ENCODE results near the gene CTTNBP2NL. TPM values are rescaled to one million over a fixed set of nuclear protein-coding genes. Genes with fewer than 3 reads are reported as not detected.

The CTTNBP2NL gene
- total RNA-seq, 1 donor from 2014 or later, result 39.0 TPM

GRCh38 chr1:112380356-112380755 is 15.7 kb upstream of the CTTNBP2NL start:
- Mint-ChIP-seq H3K4me3 (no peak overlapping the region), H3K27me3 (ENCODE audit: low read depth) (peaks cover 63% of the 10 kb centered on the region), H3K36me3 (ENCODE audit: low read depth) (no peaks in the 10 kb centered on the region), H3K9me3 (peaks cover 3% of the 10 kb centered on the region), H3K27ac (ENCODE audit: unreplicated experiment) (no peak overlapping the region), H3K4me1 (no peaks in the 10 kb centered on the region)
- DNase-seq (ENCODE audit: low read depth, low spot score), result no peak
- no peak for TF ChIP-seq CTCF (conservative IDR thresholded peaks at IDR 0.05)

- H3K4me1 Mint-ChIP-seq, result no peaks in the 10 kb centered on the region
- H3K27ac Mint-ChIP-seq (ENCODE audit: unreplicated experiment), result no peak overlapping the region
- peaks cover 3% of the 10 kb centered on the region for H3K9me3 Mint-ChIP-seq
- H3K4me3 Mint-ChIP-seq, result no peak overlapping the region
- DNase-seq (ENCODE audit: low read depth, low spot score), result no peak
- no peak for TF ChIP-seq CTCF (conservative IDR thresholded peaks at IDR 0.05)
- peaks cover 54% of the 10 kb centered on the region for H3K27me3 Mint-ChIP-seq (ENCODE audit: low read depth)
- H3K36me3 Mint-ChIP-seq (ENCODE audit: low read depth), result no peaks in the 10 kb centered on the region
Observed at GRCh38 chr1:112381324-112382076, 14.5 kb upstream of the CTTNBP2NL start.

GRCh38 chr1:112383759-112384370 is 12.1 kb upstream of the CTTNBP2NL start:
- H3K27ac Mint-ChIP-seq (ENCODE audit: unreplicated experiment), result no peak overlapping the region
- H3K4me3 Mint-ChIP-seq, result no peak overlapping the region
- H3K4me1 Mint-ChIP-seq, result peaks cover 8% of the 10 kb centered on the region
- H3K36me3 Mint-ChIP-seq (ENCODE audit: low read depth), result no peaks in the 10 kb centered on the region
- no peak for TF ChIP-seq CTCF (conservative IDR thresholded peaks at IDR 0.05)
- H3K27me3 Mint-ChIP-seq (ENCODE audit: low read depth), result peaks cover 52% of the 10 kb centered on the region
- H3K9me3 Mint-ChIP-seq, result no peaks in the 10 kb centered on the region
- DNase-seq (ENCODE audit: low read depth, low spot score), result no peak

GRCh38 chr1:112386024-112386723 is 9.8 kb upstream of the CTTNBP2NL start:
- DNase-seq (ENCODE audit: low read depth, low spot score), result no peak
- H3K27ac Mint-ChIP-seq (ENCODE audit: unreplicated experiment), result no peak overlapping the region
- no peaks in the 10 kb centered on the region for H3K36me3 Mint-ChIP-seq (ENCODE audit: low read depth)
- no peak for TF ChIP-seq CTCF (conservative IDR thresholded peaks at IDR 0.05)
- peaks cover 15% of the 10 kb centered on the region for H3K4me1 Mint-ChIP-seq
- no peaks in the 10 kb centered on the region for H3K9me3 Mint-ChIP-seq
- no peak overlapping the region for H3K4me3 Mint-ChIP-seq
- peaks cover 43% of the 10 kb centered on the region for H3K27me3 Mint-ChIP-seq (ENCODE audit: low read depth)

GRCh38 chr1:112386731-112387346 is 9.2 kb upstream of the CTTNBP2NL start:
- no peak overlapping the region for H3K27ac Mint-ChIP-seq (ENCODE audit: unreplicated experiment)
- no peak for TF ChIP-seq CTCF (conservative IDR thresholded peaks at IDR 0.05)
- H3K36me3 Mint-ChIP-seq (ENCODE audit: low read depth), result no peaks in the 10 kb centered on the region
- no peaks in the 10 kb centered on the region for H3K9me3 Mint-ChIP-seq
- H3K27me3 Mint-ChIP-seq (ENCODE audit: low read depth), result peaks cover 38% of the 10 kb centered on the region
- H3K4me3 Mint-ChIP-seq, result no peak overlapping the region
- peaks cover 18% of the 10 kb centered on the region for H3K4me1 Mint-ChIP-seq
- DNase-seq (ENCODE audit: low read depth, low spot score), result no peak
